ENCODE results near the gene CARTPT. TPM values are rescaled to one million over a fixed set of nuclear protein-coding genes. Genes with fewer than 3 reads are reported as not detected.

Gene CARTPT
- total and polyA plus RNA-seq, 2 of the 8 experiments (the other 6 are each of a cell fraction or from before 2014, with no cell fraction given), result not detected

- H2BK5ac ChIP-seq (ENCODE audit: low read depth, low read length), result no peak overlapping the region
- H2BK120ac ChIP-seq (replicated peaks; ENCODE audit: low read depth, low read length), result no peak overlapping the region
- H4K20me1 ChIP-seq (replicated peaks in 1 of 2; ENCODE audit: control insufficient read depth in 1 of 2, insufficient read depth in 2 of 2, low read length in 2 of 2), result no peaks in the 10 kb centered on the region
- no peaks in the 10 kb centered on the region for H3K27me3 ChIP-seq (replicated peaks in 1 of 4; ENCODE audit: control insufficient read depth in 3 of 4, extremely low read depth in 1 of 4, insufficient read depth in 3 of 4, low read length in 3 of 4)
- no peaks in the 10 kb centered on the region for H3K9me3 ChIP-seq (ENCODE audit: insufficient read depth in 2 of 2, low read depth in 1 of 2, low read length in 1 of 2)
- no peak overlapping the region for H2BK12ac ChIP-seq (ENCODE audit: low read depth, low read length)
- no peak overlapping the region for H2BK20ac ChIP-seq (ENCODE audit: low read length)
- H3K27ac ChIP-seq (ENCODE audit: low read depth, low read length), result no peak overlapping the region
- 79% methylated on average over 5 of the region's 5 CpGs; no CpG with 5 or more reads in 1 of the 2 experiments for WGBS, 2 experiments (ENCODE audit: extremely low coverage in 1 of 2, insufficient coverage in 1 of 2, insufficient read length in 1 of 2, insufficient replicate concordance in 2 of 2, low coverage in 1 of 2, low lambda C conversion rate in 2 of 2, missing lambda C conversion rate in 1 of 2)
- H2AK5ac ChIP-seq (ENCODE audit: low read depth, low read length), result no peak overlapping the region
- H4K5ac ChIP-seq (ENCODE audit: insufficient read length, low read depth, low read length), result no peak overlapping the region
- DNase-seq (ENCODE audit: low read depth in 1 of 2, low spot score in 2 of 2) (no peak), FAIRE-seq (no peak)
- no peak overlapping the region for H2AFZ ChIP-seq (ENCODE audit: low read length)
- no peak overlapping the region for H3K23ac ChIP-seq (ENCODE audit: insufficient read length)
- no peak overlapping the region for H4K91ac ChIP-seq (replicated peaks; ENCODE audit: insufficient read length, low read length)
- ChIA-PET CTCF (ENCODE audit: partially characterized antibody) (no interaction called here), POLR2A (ENCODE audit: partially characterized antibody) (no interaction called here)
- no peaks in the 10 kb centered on the region for H3K36me3 ChIP-seq (ENCODE audit: control insufficient read depth in 2 of 4, insufficient read depth in 4 of 4, low read length in 3 of 4)
- no peaks in the 10 kb centered on the region for H3K23me2 ChIP-seq (ENCODE audit: low read depth, low read length)
- H2BK15ac ChIP-seq (ENCODE audit: low read length), result no peak overlapping the region
- no peaks in the 10 kb centered on the region for H3K79me1 ChIP-seq (ENCODE audit: low read depth, low read length)
- no peak overlapping the region for H3K4ac ChIP-seq (replicated peaks; ENCODE audit: insufficient read length, low read depth, low read length)
- H3K18ac ChIP-seq (ENCODE audit: extremely low read depth, low read length), result no peak overlapping the region
- no peak overlapping the region for H3K4me3 ChIP-seq (ENCODE audit: extremely low read depth in 1 of 4, insufficient read depth in 2 of 4, low read depth in 3 of 4, low read length in 4 of 4)
- H3K4me2 ChIP-seq (ENCODE audit: insufficient read depth in 1 of 2, low read depth in 2 of 2, low read length in 2 of 2), result no peak overlapping the region
- no peak overlapping the region for H3K14ac ChIP-seq (ENCODE audit: insufficient read length)
- no peak overlapping the region for H3K56ac ChIP-seq (replicated peaks; ENCODE audit: insufficient read length, low read depth, low read length)
- no peak overlapping the region for H3K9ac ChIP-seq (replicated peaks in 1 of 4; ENCODE audit: extremely low read depth in 1 of 4, low read depth in 3 of 4, low read length in 3 of 4)
- H3K4me1 ChIP-seq (replicated peaks in 1 of 4; ENCODE audit: control insufficient read depth in 3 of 4, insufficient read depth in 4 of 4, low read length in 3 of 4), result no peaks in the 10 kb centered on the region; a peak in 1 of 7 replicates
- no peaks in the 10 kb centered on the region; a peak in 1 of 4 replicates for H3K79me2 ChIP-seq (ENCODE audit: control insufficient read depth in 1 of 2, insufficient read depth in 2 of 2, low read length in 2 of 2)
- no peak overlapping the region for H4K8ac ChIP-seq (ENCODE audit: extremely low read depth, insufficient read depth, low read length)
- TF ChIP-seq CTBP2 (IDR thresholded peaks at IDR 0.05; ENCODE audit: borderline replicate concordance, insufficient read depth, insufficient read length, low read length), result no peak
- TF ChIP-seq CBX5 (IDR thresholded peaks at IDR 0.05; ENCODE audit: low read depth, low read length), result no peak
- no peak for TF ChIP-seq BCL11A (IDR thresholded peaks at IDR 0.05; ENCODE audit: low read depth in 2 of 2, low read length in 2 of 2)
- no peak for TF ChIP-seq GTF2F1 (IDR thresholded peaks at IDR 0.05; ENCODE audit: borderline replicate concordance, low read depth, low read length)
- no peak for TF ChIP-seq GABPA (IDR thresholded peaks at IDR 0.05; ENCODE audit: borderline replicate concordance, insufficient read depth, low read length)
- no peak for TF ChIP-seq CBX8 (IDR thresholded peaks at IDR 0.05; ENCODE audit: borderline replicate concordance, low read depth, low read length)
- no peak for TF ChIP-seq RAD21 (IDR thresholded peaks at IDR 0.05 in 1 of 2, conservative IDR thresholded peaks at IDR 0.05 in 1 of 2; ENCODE audit: low read depth in 2 of 2, low read length in 2 of 2)
- TF ChIP-seq TAF1 (IDR thresholded peaks at IDR 0.05; ENCODE audit: low read depth, low read length), result no peak
- no peak for TF ChIP-seq POLR2A (IDR thresholded peaks at IDR 0.05; ENCODE audit: control extremely low read depth in 1 of 2, low read depth in 2 of 2, low read length in 2 of 2)
- TF ChIP-seq MAFK (IDR thresholded peaks at IDR 0.05; ENCODE audit: low read depth, low read length), result no peak
- no peak for TF ChIP-seq SIN3A (conservative IDR thresholded peaks at IDR 0.05 in 1 of 2, IDR thresholded peaks at IDR 0.05 in 1 of 2; ENCODE audit: low read depth in 1 of 2, low read length in 2 of 2)
- no peak for TF ChIP-seq ATF3 (IDR thresholded peaks at IDR 0.05; ENCODE audit: insufficient read depth, low read depth, low read length)
- no peak for TF ChIP-seq CEBPB (IDR thresholded peaks at IDR 0.05; ENCODE audit: low read depth, low read length)
- TF ChIP-seq TEAD4 (IDR thresholded peaks at IDR 0.05; ENCODE audit: low read depth, low read length), result no peak
- no peak for TF ChIP-seq SIX5 (IDR thresholded peaks at IDR 0.05; ENCODE audit: low read depth, low read length)
Observed at GRCh38 chr5:71762826-71763225, 43.8 kb downstream of the CARTPT start.

Data from H1 (cell line).